Activated CD8-positive, alpha-beta memory T cell treated with anti-CD3 and anti-CD28 coated beads for 1 hour (primary cell): ENCODE data around the gene PCP4L1.
"Not testable (repeated sequence)": the region's sequence is repeated elsewhere in the genome, so short reads cannot be mapped to it uniquely, and the experiment has no call there.

Source experiments
- DNase-seq, 2 donors: peaks; one replicate each; pipeline ENCODE4 v3.0.0-alpha.2; 2020; ENCODE audit warnings: low read depth in 1 of 2; ENCODE audit errors: extremely low read depth in 1 of 2

Gene PCP4L1

GRCh38 chr1:161311595-161312181 lies 53.1 kb downstream of the PCP4L1 start:
- no peak for DNase-seq

- no peak for DNase-seq
Measured at GRCh38 chr1:161313554-161314200, 55.1 kb downstream of the PCP4L1 start.

GRCh38 chr1:161314201-161314981 lies 55.8 kb downstream of the PCP4L1 start, which contains the start of gene SDHC:
SDHC (plus strand) TSS chr1:161314381; CDS start chr1:161314406, 25 bp downstream.
- peak; percentile 77 to 85 for DNase-seq

GRCh38 chr1:161315841-161316674 lies 57.5 kb downstream of the PCP4L1 start:
- not testable (repeated sequence) for DNase-seq

- DNase-seq = no peak
Measured at GRCh38 chr1:161324020-161324419, 65.5 kb downstream of the PCP4L1 start.

- no peak for DNase-seq
Measured at GRCh38 chr1:161330346-161330745, 71.8 kb downstream of the PCP4L1 start.

- no peak for DNase-seq
Measured at GRCh38 chr1:161333166-161333565, 74.6 kb downstream of the PCP4L1 start.
